Astrocyte of the hippocampus (primary cell): ENCODE data around the gene LRP2BP.

Source experiments
- DNase-seq: peaks from one replicate; pipeline ENCODE4 v3.0.0; 2011; ENCODE audit warnings: low read depth, low spot score

Gene LRP2BP

GRCh38 chr4:185395956-185396723 is 416 bp upstream of the LRP2BP start:
- DNase-seq, result peak; percentile 99

GRCh38 chr4:185394568-185395237 is 1.0 kb downstream of the LRP2BP start:
- no peak for DNase-seq

GRCh38 chr4:185392156-185392555 is 3.6 kb downstream of the LRP2BP start:
- DNase-seq, result no peak

- no peak for DNase-seq
Measured at GRCh38 chr4:185390941-185391340, 4.8 kb downstream of the LRP2BP start.

- no peak for DNase-seq
Measured at GRCh38 chr4:185387957-185388356, 7.8 kb downstream of the LRP2BP start.

GRCh38 chr4:185384930-185385331 is 10.8 kb downstream of the LRP2BP start:
- DNase-seq, result no peak

GRCh38 chr4:185384061-185384460 is 11.7 kb downstream of the LRP2BP start:
- DNase-seq, result no peak

GRCh38 chr4:185383451-185383850 is 12.3 kb downstream of the LRP2BP start:
- DNase-seq, result no peak

GRCh38 chr4:185382754-185383153 is 13.0 kb downstream of the LRP2BP start:
- DNase-seq, result no peak

GRCh38 chr4:185381288-185382196 is 14.2 kb downstream of the LRP2BP start:
- peak; percentile 16 for DNase-seq

- DNase-seq, result no peak
Measured at GRCh38 chr4:185380320-185380719, 15.4 kb downstream of the LRP2BP start.

- no peak for DNase-seq
Measured at GRCh38 chr4:185379326-185380295, 16.1 kb downstream of the LRP2BP start.

- DNase-seq, result no peak
Measured at GRCh38 chr4:185378264-185378663, 17.5 kb downstream of the LRP2BP start.

- DNase-seq, result no peak
Measured at GRCh38 chr4:185374573-185374972, 21.2 kb downstream of the LRP2BP start.

GRCh38 chr4:185374027-185374426 is 21.7 kb downstream of the LRP2BP start:
- no peak for DNase-seq

GRCh38 chr4:185371702-185372101 is 24.0 kb downstream of the LRP2BP start:
- DNase-seq, result no peak

GRCh38 chr4:185370268-185370949 is 25.3 kb downstream of the LRP2BP start:
- no peak for DNase-seq

GRCh38 chr4:185369731-185370130 is 26.0 kb downstream of the LRP2BP start:
- peak; percentile 14 for DNase-seq

GRCh38 chr4:185364886-185365285 is 30.8 kb downstream of the LRP2BP start:
- no peak for DNase-seq

- no peak for DNase-seq
Measured at GRCh38 chr4:185363251-185363650, 32.5 kb downstream of the LRP2BP start.
